HG02588 (cell line): Measurements from ENCODE around the gene DCST2.

Experiments used
- ATAC-seq: cut with Tn5 transposase; IDR thresholded peaks from one replicate; pipeline ENCODE4 v1.9.1; 2021; ENCODE audit warnings: mild to moderate bottlenecking, moderate library complexity; ENCODE audit not compliant: unreplicated experiment

The DCST2 gene

DNA sequence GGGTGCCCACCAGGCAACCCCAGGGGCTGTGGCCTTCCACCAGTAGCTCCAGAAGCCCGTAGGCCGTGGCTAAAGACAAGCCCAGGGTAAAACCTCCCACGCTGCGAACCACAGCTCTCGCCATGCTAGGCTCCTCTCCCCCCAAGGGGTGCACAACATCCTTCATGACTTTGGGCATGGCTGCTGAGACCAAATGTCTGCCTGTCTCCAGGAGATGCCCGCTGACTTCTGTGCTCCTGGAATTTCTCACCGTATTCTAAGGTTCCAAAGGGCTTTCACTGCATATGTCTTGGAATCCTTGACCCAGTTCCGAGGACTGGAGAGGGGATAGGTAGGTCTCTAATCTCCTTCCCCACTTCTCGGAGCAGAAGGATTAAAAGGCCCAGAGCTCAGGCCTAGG lies at the start of gene DCST2, which contains the start of gene DCST1:
DCST2 (minus strand) TSS at position 258 of the 400 bp plus-strand sequence; CDS start at position 178, 80 bp downstream.
DCST1 (plus strand) TSS at position 301 of the 400 bp plus-strand sequence. CDS start 213 bp downstream, outside the sequence.
- no peak for ATAC-seq

DNA sequence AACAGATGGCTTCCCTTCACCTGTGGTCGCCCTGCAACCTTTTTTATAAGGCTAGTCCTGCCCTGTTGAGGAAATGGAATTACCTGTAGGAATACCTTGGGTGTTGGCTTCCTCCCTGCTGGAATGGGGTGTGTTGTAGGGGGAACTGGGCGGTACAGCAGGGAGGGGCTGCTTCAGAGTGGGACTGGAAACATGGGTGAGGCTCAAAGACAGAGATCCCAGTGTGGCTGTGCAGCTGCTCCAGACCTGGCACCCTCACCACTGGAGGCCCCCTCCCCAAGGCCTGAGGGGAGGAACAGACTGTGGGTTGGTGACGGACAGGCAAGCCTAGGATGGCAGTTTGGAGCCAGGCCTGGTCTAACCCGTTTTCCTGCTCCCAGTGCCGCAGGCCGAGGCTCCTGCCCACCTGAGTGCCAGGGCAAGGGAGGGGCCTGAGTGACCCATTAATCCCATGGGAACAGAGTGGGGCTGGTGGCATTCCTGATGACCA lies 49.5 kb upstream of the DCST2 start:
- ATAC-seq = no peak

GRCh38 chr1:155082301-155083051 lies 48.9 kb upstream of the DCST2 start:
- no peak for ATAC-seq

DNA sequence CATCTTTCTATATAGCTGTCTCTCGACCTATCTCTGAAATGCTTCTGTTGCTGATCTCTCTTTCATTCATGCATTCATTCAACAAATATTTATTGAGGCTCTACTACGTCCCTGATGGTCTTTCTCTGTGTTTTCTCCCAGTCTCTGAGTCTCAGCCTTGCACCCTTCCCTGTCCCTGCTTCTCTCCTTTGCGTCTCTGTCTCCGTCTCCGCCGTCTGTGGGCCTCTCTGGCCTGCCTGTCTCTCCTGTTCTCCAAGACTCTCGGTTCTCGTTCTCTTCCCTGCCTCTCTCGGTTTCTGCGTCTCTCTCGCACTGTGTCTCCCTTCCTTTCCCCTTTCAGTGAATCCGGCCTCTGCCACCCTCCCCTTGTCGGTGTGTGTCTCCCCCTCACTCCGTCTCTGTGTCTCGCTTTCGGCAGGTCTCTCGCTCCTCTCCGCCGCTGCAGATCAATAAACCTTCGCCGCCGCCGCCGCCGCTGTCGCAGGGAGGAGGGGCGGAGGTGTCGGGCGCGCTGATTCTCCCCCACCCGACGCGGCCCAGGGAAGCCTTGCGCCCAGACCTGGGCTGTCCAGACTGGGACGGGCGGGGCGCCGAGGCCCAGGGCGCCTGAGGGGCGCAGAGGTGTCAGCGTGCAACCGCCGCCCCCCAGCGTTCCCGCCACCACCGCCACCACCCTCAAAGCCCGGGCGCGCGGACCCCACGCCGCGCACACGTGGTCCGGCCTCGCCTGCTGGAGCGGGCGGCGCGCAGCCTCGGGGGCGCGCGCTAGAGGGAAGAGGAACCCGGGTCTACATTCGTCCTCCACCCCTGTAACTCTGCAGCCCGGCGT lies 48.1 kb upstream of the DCST2 start:
- no peak for ATAC-seq

- no peak for ATAC-seq
These were observed 47.0 kb upstream of the DCST2 start for GRCh38 chr1:155080312-155081228.

- ATAC-seq = no peak
These were observed 46.1 kb upstream of the DCST2 start for GRCh38 chr1:155079487-155080311.

- no peak for ATAC-seq
These were observed 45.6 kb upstream of the DCST2 start for GRCh38 chr1:155079210-155079486.

DNA sequence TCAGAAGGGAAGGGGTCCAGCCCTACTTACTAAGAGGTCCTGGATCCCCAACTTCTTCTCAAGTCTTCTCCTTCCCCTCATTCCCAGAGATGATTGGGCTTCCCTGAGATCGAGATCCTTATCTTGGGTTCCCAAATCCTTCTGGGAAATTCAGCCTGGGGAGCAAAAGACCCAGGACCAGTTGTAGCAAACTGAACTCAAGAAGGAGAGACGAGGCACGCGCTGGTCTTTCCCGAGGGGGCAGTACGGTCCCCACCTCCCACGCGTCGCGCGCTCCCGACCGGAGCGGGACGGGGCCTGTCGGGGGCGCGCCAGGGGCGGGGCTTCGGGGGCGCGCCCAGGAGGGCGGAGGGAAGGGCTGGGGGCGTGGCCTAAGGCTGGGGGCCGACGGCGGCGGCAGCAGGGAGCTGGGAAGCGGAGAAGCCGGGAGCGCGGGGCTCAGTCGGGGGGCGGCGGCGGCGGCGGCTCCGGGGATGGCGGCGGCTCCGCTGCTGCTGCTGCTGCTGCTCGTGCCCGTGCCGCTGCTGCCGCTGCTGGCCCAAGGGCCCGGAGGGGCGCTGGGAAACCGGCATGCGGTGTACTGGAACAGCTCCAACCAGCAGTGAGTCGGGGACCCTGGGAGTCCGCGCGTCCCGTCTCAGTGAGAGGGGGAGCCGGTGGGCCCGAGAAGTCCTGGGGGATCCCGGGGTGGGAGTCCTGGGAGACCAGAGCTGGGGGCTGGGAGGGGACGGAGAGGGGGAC lies 45.1 kb upstream of the DCST2 start, which contains the start of gene EFNA3:
EFNA3 (plus strand) TSS at position 369 of the 741 bp plus-strand sequence; CDS start at position 474, 105 bp downstream.
- ATAC-seq = no peak

DNA sequence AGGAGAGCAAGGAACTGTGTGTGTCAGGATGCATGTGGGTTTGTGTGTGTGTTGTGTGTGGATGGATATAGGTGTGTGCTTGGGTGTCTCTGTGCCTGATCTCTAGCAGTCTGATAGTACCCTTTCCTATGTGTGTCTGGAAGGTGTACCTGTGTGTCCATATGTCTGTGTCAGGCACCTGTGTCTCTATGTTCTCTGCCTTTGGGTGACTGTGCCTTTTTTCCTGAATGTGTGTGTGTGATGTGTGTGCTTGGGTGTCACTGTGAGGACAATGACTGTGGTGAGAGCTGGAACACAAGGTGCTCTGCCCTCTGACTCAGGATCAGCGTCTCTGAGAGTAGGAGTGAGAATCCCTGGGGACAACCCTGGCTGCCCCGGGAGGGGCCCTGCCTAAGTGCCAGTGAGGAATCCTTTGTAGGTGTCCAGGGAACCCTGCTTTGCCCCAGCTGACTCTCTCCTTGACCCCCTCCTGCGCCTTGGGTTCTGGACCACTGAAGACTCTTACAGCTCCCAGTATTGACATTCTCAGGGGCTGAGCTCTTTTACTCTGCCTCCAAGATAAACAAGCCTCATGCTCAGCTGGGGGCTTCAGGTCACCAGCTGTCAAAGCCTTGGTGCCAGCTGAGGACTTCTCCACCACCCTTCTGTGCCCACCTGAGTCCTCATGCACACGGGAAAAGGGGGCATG lies 44.3 kb upstream of the DCST2 start:
- ATAC-seq = no peak

DNA sequence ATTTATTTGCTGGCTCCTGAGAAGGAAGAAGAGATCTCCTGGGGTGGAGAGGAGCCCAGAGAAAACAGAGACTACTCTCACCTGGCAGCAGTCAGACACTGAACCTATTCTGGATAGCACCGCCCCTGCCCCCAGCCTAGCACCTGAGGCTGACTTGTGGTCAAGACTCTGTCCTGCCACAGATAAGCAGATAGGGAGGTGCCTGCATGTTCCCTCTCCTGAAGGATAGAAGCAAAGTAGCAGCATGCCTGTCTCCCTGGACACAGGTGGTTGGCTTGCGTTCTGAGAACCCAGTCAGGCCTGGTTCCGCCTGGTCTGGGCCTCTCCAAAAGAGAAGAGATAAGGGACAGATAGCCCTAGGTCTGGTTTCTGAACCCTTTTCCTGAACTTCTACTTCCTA lies 43.8 kb upstream of the DCST2 start:
- no peak for ATAC-seq

- ATAC-seq = no peak
These were observed 42.8 kb upstream of the DCST2 start for GRCh38 chr1:155076371-155076770.

- no peak for ATAC-seq
These were observed 42.0 kb upstream of the DCST2 start for GRCh38 chr1:155075535-155075934.

DNA sequence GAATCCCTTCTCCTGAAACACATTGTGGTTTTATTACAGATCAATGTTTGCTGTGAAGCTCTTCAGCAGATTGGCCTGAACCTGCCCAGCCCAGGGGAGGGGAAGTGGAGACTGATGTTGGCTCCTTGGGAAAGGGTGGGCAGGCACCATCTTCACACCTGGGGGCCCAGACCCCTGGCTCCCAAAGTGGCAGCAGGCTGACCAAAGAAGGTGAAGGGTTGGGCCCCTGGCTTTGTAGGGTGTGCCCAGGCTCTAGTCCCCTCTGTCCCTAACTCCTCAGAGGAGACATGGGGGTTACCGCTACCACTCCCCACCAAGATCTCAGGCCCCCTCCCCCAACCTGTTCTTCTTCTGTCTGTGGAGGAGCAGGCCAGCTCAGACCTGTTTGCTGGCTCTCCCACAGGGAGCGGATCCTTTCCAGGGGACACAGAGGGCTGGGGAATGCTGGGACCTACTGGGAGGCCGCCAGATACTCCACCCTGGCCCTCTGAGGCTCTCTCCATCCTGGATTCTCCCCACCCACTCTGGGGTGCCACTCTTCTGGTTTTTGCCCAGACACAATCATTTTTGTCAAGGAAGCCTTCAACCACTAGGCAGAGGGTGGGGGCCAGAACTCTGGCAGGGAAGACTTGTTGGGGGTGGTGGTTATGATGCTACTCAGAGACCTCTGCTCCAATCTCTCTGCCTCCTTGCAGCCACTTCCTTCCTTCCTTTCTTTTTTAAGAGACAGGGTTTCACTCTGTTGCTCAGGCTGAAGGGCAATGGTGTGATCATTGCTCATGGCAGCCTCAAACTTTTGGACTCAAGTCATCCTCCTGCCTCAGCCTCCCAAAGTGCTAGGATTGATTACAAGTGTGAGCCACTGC lies 40.0 kb upstream of the DCST2 start:
- no peak for ATAC-seq

- no peak for ATAC-seq
These were observed 39.1 kb upstream of the DCST2 start for GRCh38 chr1:155072531-155073289.

GRCh38 chr1:155071701-155072100 lies 38.1 kb upstream of the DCST2 start:
- ATAC-seq = no peak

GRCh38 chr1:155070721-155071569 lies 37.4 kb upstream of the DCST2 start:
- ATAC-seq = peak; percentile 57
